Aorta (tissue), 5 donors: ENCODE results near the gene HBG2. TPM values are rescaled to one million over a fixed set of nuclear protein-coding genes. Genes with fewer than 3 reads are reported as not detected.

ENCODE experiments used
- ATAC-seq: fragments of 200-7000 bp; cut with Tn5 transposase; one replicate; pipeline ENCODE4 v1.9.1; 2022; ENCODE audit warnings: moderate library complexity; ENCODE audit not compliant: low FRiP score
- DNase-seq, 2 donors: peaks; one replicate each; pipeline ENCODE4 v3.0.0-alpha.2; 2020
- H3K27ac ChIP-seq, 2 donors: one replicate each; pipeline ENCODE4 v1.5.1; 2013; ENCODE audit warnings: low read length in 2 of 2, mild to moderate bottlenecking in 2 of 2, moderate library complexity in 2 of 2, control low read depth in 1 of 2, inconsistent platforms in 1 of 2, low read depth in 1 of 2
- H3K27me3 ChIP-seq, 2 donors: one replicate each; pipeline ENCODE4 v1.6.1; 2013; ENCODE audit warnings: control low read depth in 1 of 2, low read length in 1 of 2, mild to moderate bottlenecking in 1 of 2, moderate library complexity in 1 of 2; ENCODE audit not compliant: insufficient read depth in 2 of 2, control insufficient read depth in 1 of 2
- H3K36me3 ChIP-seq, 2 donors: one replicate each; pipeline ENCODE4 v1.6.1; 2013; ENCODE audit warnings: control low read depth in 1 of 2, low read length in 1 of 2, mild to moderate bottlenecking in 1 of 2; ENCODE audit not compliant: insufficient read depth in 2 of 2, control insufficient read depth in 1 of 2
- H3K4me1 ChIP-seq, 2 donors: one replicate each; pipeline ENCODE4 v1.6.1; 2013; ENCODE audit warnings: low read length in 2 of 2, control low read depth in 1 of 2, mild to moderate bottlenecking in 1 of 2, moderate library complexity in 1 of 2; ENCODE audit not compliant: insufficient read depth in 2 of 2, control insufficient read depth in 1 of 2
- H3K4me3 ChIP-seq, 2 donors: one replicate each; pipeline ENCODE4 v1.5.1; 2013; ENCODE audit warnings: low read length in 2 of 2, control low read depth in 1 of 2, mild to moderate bottlenecking in 1 of 2
- H3K9me3 ChIP-seq: one replicate; pipeline ENCODE4 v1.6.1; 2013; ENCODE audit warnings: mild to moderate bottlenecking, low read length; ENCODE audit not compliant: control insufficient read depth
- WGBS, 2 donors: extraction: QIAGEN DNeasy Blood & Tissue Kit; methylation state at CpG; one replicate each; pipeline ENCODE4 v1.1.7; 2013; 5-methylcytosine and 5-hydroxymethylcytosine counted together
- intact Hi-C, 2 donors: fragments of 100-400 bp; cut with DNase I; formaldehyde crosslinking; loops; one replicate each; pipeline versions ENCODE4 v1.14.2 to v1.15.0; 2022
- polyA plus RNA-seq, 2 donors: library from polyadenylated mRNA; stranded (reverse); fragments of 200-250 nt; gene quantifications; one replicate each; pipeline ENCODE4 v1.2.3, GENCODE V29; 2013
- total RNA-seq, 2 donors: library from RNA; stranded (reverse); fragmentation: NEBNext Ultra II Directional; extraction: Animal tissue kit (Norgen Biotek cat#: 25700); gene quantifications; one replicate each; pipeline ENCODE4 v1.2.1, GENCODE V29; 2021
- donor health status: healthy with polysubstance abuse.
- donor health status: Bipolar disorder and iron deficiency.
- donor health status: DM: no; HTN: no; CAD: no.
- donor health status: DM: no; HTN: no; CAD: no.
- donor health status: DM: yes; HTN: yes; CAD: no.

Gene HBG2
- total and polyA plus RNA-seq, 4 donors: 0.23 to 0.78 TPM; not detected in 2

- H3K4me3 ChIP-seq: no peak overlapping the region
- intact Hi-C loops: no loop called here
- no peaks in the 10 kb centered on the region for H3K4me1 ChIP-seq
- no peak overlapping the region for H3K27ac ChIP-seq
- 85% methylated on average over 2 of the region's 2 CpGs for WGBS, 2 donors
- DNase-seq (no peak), ATAC-seq (no peak)
- H3K36me3 ChIP-seq: no peaks in the 10 kb centered on the region
- H3K9me3 ChIP-seq: no peaks in the 10 kb centered on the region
- H3K27me3 ChIP-seq: no peaks in the 10 kb centered on the region
These were observed 22.1 kb upstream of the HBG2 start for GRCh38 chr11:5276697-5277096.

- intact Hi-C loops: no loop called here
- Histone ChIP-seq H3K27ac (no peak overlapping the region), H3K36me3 (no peaks in the 10 kb centered on the region), H3K4me1 (no peaks in the 10 kb centered on the region), H3K9me3 (no peaks in the 10 kb centered on the region), H3K4me3 (no peak overlapping the region), H3K27me3 (no peaks in the 10 kb centered on the region)
- 63 to 67% methylated on average over 6 of the region's 6 CpGs for WGBS, 2 donors
- no peak for DNase-seq
- no peak for ATAC-seq
These were observed 21.0 kb upstream of the HBG2 start for GRCh38 chr11:5275369-5276110.

- WGBS, 2 donors: 74 to 75% methylated on average over 5 of the region's 5 CpGs
- Histone ChIP-seq H3K4me1 (no peaks in the 10 kb centered on the region), H3K4me3 (no peak overlapping the region), H3K27me3 (peaks cover 0 to 3% of the 10 kb centered on the region in 2 donors), H3K9me3 (no peaks in the 10 kb centered on the region), H3K27ac (no peak overlapping the region), H3K36me3 (no peaks in the 10 kb centered on the region)
- DNase-seq (no peak), ATAC-seq (no peak)
- intact Hi-C loops: no loop called here
These were observed 19.8 kb upstream of the HBG2 start for GRCh38 chr11:5274395-5274794.

GRCh38 chr11:5272395-5273017, 17.9 kb upstream of the HBG2 start:
- no peak for ATAC-seq
- 65 to 66% methylated on average over 4 of the region's 4 CpGs for WGBS, 2 donors
- no peak for DNase-seq
- Histone ChIP-seq H3K36me3 (no peaks in the 10 kb centered on the region), H3K9me3 (no peaks in the 10 kb centered on the region), H3K27me3 (peaks cover 0 to 3% of the 10 kb centered on the region in 2 donors), H3K27ac (no peak overlapping the region), H3K4me3 (no peak overlapping the region), H3K4me1 (no peaks in the 10 kb centered on the region)
- intact Hi-C loops: no loop called here

- no peaks in the 10 kb centered on the region for H3K4me1 ChIP-seq
- H3K9me3 ChIP-seq: no peaks in the 10 kb centered on the region
- H3K27me3 ChIP-seq: peaks cover 0 to 3% of the 10 kb centered on the region in 2 donors
- DNase-seq (no peak), ATAC-seq (no peak)
- WGBS, 2 donors: 21 to 37% methylated on average over 4 of the region's 4 CpGs
- no peak within 1 kb of the TSS for H3K27ac ChIP-seq
- no peak within 1 kb of the TSS for H3K4me3 ChIP-seq
- intact Hi-C loops: no loop called here
- no peaks in the 10 kb centered on the region for H3K36me3 ChIP-seq
These were observed 15.2 kb upstream of the HBG2 start, which contains the start of gene HBE1 for GRCh38 chr11:5269715-5270147. Gene HBE1, minus strand, starts transcription at chr11:5269945. Its CDS starts 55 bp downstream, at chr11:5269890.

- no peak overlapping the region for H3K4me3 ChIP-seq
- 87 to 90% methylated on average over 2 of the region's 2 CpGs for WGBS, 2 donors
- intact Hi-C loops: no loop called here
- H3K9me3 ChIP-seq: no peaks in the 10 kb centered on the region
- no peaks in the 10 kb centered on the region for H3K36me3 ChIP-seq
- ATAC-seq: no peak
- no peak overlapping the region for H3K27ac ChIP-seq
- H3K4me1 ChIP-seq: no peaks in the 10 kb centered on the region
- peaks cover 0 to 3% of the 10 kb centered on the region in 2 donors for H3K27me3 ChIP-seq
- DNase-seq: no peak
These were observed 12.5 kb upstream of the HBG2 start for GRCh38 chr11:5267033-5267563.

- Histone ChIP-seq H3K4me1 (no peaks in the 10 kb centered on the region), H3K27ac (no peak overlapping the region), H3K36me3 (no peaks in the 10 kb centered on the region), H3K27me3 (peaks cover 0 to 3% of the 10 kb centered on the region in 2 donors), H3K4me3 (no peak overlapping the region), H3K9me3 (no peaks in the 10 kb centered on the region)
- ATAC-seq (no peak), DNase-seq (no peak)
- intact Hi-C loops: no loop called here
These were observed 12.0 kb upstream of the HBG2 start for GRCh38 chr11:5266609-5267008.

GRCh38 chr11:5265832-5266231, 11.3 kb upstream of the HBG2 start:
- ATAC-seq (no peak), DNase-seq (no peak)
- no peaks in the 10 kb centered on the region for H3K36me3 ChIP-seq
- no peaks in the 10 kb centered on the region for H3K9me3 ChIP-seq
- no peaks in the 10 kb centered on the region for H3K4me1 ChIP-seq
- H3K4me3 ChIP-seq: no peak overlapping the region
- intact Hi-C loops: no loop called here
- peaks cover 0 to 3% of the 10 kb centered on the region in 2 donors for H3K27me3 ChIP-seq
- H3K27ac ChIP-seq: no peak overlapping the region
- 39 to 43% methylated on average over 2 of the region's 2 CpGs for WGBS, 2 donors
